HFFc6 (cell line): Measurements from ENCODE around the gene NUDCD3. TPM values are rescaled to one million over a fixed set of nuclear protein-coding genes. Genes with fewer than 3 reads are reported as not detected.

Experiments used
- DNase-seq: peaks from one replicate; pipeline ENCODE4 v3.0.0-alpha.2; 2018
- H3K27ac Mint-ChIP-seq: 2 replicates; pipeline ENCODE4 v1.8.0; 2020; ENCODE audit warnings: mild to moderate bottlenecking, mixed read lengths
- H3K27me3 Mint-ChIP-seq: 2 replicates; pipeline ENCODE4 v1.8.0; 2021; ENCODE audit warnings: mild to moderate bottlenecking, moderate library complexity, mixed read lengths; ENCODE audit not compliant: insufficient read depth
- H3K36me3 Mint-ChIP-seq: 2 replicates; pipeline ENCODE4 v1.8.0; 2021; ENCODE audit warnings: low read depth, mixed read lengths
- H3K4me1 Mint-ChIP-seq: 2 replicates; pipeline ENCODE4 v1.8.0; 2020; ENCODE audit warnings: low read depth, mixed read lengths
- H3K4me3 Mint-ChIP-seq: 2 replicates; pipeline ENCODE4 v1.8.0; 2020; ENCODE audit warnings: mild to moderate bottlenecking, moderate library complexity, mixed read lengths
- H3K9me3 Mint-ChIP-seq: 2 replicates; pipeline ENCODE4 v1.8.0; 2020; ENCODE audit warnings: mild to moderate bottlenecking, mixed read lengths
- total RNA-seq, 6 experiments: library from RNA; stranded (reverse); fragmentation: NEBNext Ultra II Directional; extraction: Animal tissue kit (Norgen Biotek cat#: 25700); gene quantifications; 2 replicates in 1 of 6; 3 replicates in 5 of 6; pipeline ENCODE4 v1.2.3, GENCODE V29; 2021
- TF ChIP-seq, protein P1 (sequence below): fragments of 200-600 bp; sonication (generic); IDR thresholded peaks from 2 replicates; pipeline ENCODE4 v1.5.0; 2021; ENCODE audit warnings: antibody characterized with exemption, mild to moderate bottlenecking

Gene NUDCD3
- total RNA-seq, 6 experiments from 2014 or later, result 79.2 to 114 (median 90.6) TPM

DNA sequence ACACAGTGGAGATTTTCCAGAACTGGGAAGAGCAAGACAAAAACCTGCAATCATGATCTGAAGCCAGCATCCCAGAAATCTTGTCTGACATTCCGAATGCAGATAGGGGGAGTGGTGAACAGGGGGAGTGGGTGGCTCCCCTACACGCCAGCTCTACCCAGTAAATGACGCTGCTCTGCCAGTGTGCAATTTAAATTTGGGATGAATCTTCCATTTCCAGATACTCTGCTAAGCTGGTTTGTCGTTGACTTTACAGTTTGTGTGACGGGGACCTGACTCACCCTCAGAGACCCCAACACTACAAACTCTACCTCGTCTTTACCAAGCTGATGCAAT, 96.4 kb downstream of the NUDCD3 start:
- Mint-ChIP-seq H3K27ac (no peak overlapping the region), H3K36me3 (peaks cover 14% of the 10 kb centered on the region), H3K4me3 (no peak overlapping the region), H3K27me3 (no peaks in the 10 kb centered on the region; the same call in 1 of the 2 replicates), H3K4me1 (peaks cover 18% of the 10 kb centered on the region), H3K9me3 (no peaks in the 10 kb centered on the region)
- no peak for DNase-seq
- TF ChIP-seq, protein P1, sequence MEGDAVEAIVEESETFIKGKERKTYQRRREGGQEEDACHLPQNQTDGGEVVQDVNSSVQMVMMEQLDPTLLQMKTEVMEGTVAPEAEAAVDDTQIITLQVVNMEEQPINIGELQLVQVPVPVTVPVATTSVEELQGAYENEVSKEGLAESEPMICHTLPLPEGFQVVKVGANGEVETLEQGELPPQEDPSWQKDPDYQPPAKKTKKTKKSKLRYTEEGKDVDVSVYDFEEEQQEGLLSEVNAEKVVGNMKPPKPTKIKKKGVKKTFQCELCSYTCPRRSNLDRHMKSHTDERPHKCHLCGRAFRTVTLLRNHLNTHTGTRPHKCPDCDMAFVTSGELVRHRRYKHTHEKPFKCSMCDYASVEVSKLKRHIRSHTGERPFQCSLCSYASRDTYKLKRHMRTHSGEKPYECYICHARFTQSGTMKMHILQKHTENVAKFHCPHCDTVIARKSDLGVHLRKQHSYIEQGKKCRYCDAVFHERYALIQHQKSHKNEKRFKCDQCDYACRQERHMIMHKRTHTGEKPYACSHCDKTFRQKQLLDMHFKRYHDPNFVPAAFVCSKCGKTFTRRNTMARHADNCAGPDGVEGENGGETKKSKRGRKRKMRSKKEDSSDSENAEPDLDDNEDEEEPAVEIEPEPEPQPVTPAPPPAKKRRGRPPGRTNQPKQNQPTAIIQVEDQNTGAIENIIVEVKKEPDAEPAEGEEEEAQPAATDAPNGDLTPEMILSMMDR, result no peak

DNA sequence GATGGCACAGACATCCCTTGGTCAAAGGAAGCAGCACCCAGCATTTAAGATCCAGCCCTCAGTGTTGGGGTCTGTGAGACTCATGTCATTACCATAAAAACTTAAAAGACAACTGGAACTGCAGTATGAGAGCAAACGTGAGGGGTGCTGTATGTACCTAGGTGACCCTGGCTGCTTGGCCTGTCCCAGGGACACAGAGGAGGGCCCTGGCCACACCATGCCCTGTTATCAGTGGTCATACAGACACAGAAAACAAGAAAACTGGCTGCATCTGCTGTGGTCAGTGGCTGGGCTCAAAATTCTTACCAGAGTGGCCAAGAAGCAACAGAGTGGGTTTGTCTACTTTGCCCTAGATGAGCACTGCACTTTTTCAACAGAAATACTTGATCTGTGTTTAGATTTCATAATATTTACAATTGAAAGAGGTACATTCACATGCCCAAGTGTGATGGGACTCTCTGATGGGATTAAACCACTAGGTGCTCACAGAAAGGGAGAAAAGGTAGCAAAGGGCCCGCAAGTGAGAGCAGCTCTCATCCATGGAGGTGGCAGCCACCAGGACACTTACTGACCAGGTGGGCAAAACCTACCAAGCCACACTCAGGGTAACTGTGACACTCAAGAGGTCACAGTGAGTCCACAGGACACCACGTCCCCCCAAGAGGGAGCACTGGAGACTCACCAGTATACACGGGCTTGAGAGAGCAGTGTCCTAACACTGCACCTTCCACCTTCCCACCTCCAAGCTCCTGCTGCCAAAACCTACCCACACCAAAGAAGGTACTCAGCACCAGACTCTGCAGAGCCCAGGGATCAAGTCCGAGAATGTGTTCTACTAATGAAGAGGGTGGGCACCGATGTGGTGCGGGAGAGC, 97.0 kb downstream of the NUDCD3 start:
- Mint-ChIP-seq H3K4me3 (no peak overlapping the region), H3K4me1 (peaks cover 13% of the 10 kb centered on the region), H3K9me3 (no peaks in the 10 kb centered on the region), H3K27ac (no peak overlapping the region), H3K36me3 (peaks cover 11% of the 10 kb centered on the region), H3K27me3 (no peaks in the 10 kb centered on the region; the same call in 1 of the 2 replicates)
- no peak for DNase-seq
- TF ChIP-seq, protein P1, result no peak

DNA sequence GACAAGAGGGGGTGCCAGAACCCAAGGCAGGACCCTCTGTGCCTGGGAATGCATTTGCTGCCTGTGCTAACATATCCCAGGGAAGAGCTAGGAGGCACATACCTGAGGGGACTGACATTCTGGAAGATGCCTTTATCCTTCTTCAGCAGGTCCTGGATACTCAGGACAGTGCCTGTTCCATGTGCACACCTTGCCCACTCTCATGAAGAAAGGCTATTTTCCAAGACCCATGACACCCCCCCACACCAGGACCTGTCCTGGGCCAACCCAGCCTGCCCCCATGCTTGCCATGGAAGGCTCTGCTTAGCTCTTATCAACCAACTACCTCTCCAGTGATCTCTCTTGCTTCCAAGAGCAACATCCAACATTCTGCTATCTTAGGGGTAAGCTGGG, 97.8 kb downstream of the NUDCD3 start:
- no peak for DNase-seq
- TF ChIP-seq, protein P1, result no peak
- Mint-ChIP-seq H3K27ac (no peak overlapping the region; the same call in 1 of the 2 replicates), H3K4me3 (no peak overlapping the region), H3K36me3 (peaks cover 10% of the 10 kb centered on the region), H3K27me3 (no peaks in the 10 kb centered on the region; the same call in 1 of the 2 replicates), H3K4me1 (peaks cover 9% of the 10 kb centered on the region), H3K9me3 (no peaks in the 10 kb centered on the region)

DNA sequence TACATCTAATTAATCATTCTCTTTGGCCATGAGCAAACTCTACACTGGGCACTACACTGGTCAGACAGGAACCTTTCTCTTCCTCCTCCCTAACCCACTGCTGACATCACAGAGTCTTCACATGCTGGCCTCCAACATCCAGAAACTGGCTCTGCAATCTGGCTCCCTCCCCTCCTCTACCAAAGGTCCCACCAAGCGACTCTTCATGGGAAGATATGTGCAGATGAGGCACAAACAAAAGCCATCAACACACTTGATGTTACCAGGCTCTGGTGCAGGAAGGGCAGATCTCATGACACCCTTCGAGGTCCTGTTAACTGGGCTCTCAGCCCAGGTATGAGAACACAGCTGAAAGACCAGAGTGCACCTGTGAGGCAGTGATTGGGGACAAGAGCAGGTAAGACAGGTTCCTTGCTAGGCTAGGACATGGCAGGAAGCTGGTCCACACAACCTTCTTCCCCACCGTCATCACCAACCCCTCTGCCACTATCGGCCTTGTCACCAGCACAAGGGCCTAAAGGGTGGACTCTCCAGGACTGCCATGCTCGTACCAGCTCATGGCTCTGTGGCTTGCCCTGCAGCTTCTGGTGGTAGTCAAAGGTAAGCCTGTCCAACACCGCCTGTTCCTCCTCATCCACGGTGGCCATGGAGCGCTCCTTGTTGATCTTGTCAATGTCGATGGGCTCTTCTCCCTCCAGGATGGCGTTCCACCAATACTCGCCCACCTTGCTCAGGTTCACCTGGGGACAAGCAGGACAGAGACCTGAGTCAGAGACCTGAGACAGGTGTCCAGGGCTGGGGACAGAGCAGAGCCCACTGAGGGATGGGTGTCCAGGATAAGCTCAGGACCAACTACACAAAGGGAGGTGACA, 98.5 kb downstream of the NUDCD3 start:
- H3K36me3 Mint-ChIP-seq, result peaks cover 16% of the 10 kb centered on the region
- TF ChIP-seq, protein P1, result no peak
- no peaks in the 10 kb centered on the region for H3K9me3 Mint-ChIP-seq
- H3K4me1 Mint-ChIP-seq, result peaks cover 11% of the 10 kb centered on the region
- no peak overlapping the region; the same call in 1 of the 2 replicates for H3K27ac Mint-ChIP-seq
- no peaks in the 10 kb centered on the region; the same call in 1 of the 2 replicates for H3K27me3 Mint-ChIP-seq
- no peak overlapping the region for H3K4me3 Mint-ChIP-seq
- no peak for DNase-seq

DNA sequence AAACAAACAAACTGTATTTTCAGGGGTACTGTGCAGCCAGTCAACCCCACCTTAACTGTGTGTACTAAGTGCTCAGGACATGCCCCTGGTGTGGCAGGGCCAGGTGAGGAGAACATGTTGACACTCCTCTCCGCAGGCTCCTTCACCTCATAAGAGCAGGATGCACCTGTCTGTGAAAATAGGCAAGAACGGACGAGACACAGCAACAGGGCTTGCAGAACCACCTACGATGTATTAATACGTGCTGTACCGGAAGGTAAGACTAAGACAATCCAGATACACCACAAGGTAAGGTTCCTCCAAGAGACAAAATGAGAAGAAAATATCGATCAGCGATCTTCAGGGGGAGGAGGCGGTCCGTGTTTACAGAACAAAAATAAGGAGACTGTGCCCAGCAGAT, 99.3 kb downstream of the NUDCD3 start:
- H3K4me3 Mint-ChIP-seq, result no peak overlapping the region
- no peaks in the 10 kb centered on the region for H3K9me3 Mint-ChIP-seq
- no peaks in the 10 kb centered on the region; the same call in 1 of the 2 replicates for H3K27me3 Mint-ChIP-seq
- no peak for DNase-seq
- TF ChIP-seq, protein P1, result no peak
- no peak overlapping the region for H3K27ac Mint-ChIP-seq
- peaks cover 17% of the 10 kb centered on the region for H3K4me1 Mint-ChIP-seq
- H3K36me3 Mint-ChIP-seq, result peaks cover 18% of the 10 kb centered on the region
